WTC11 (cell line): ENCODE measurements around the gene CBFA2T3.

Experiments
- CREB1 ChIP-seq: sonication (generic); formaldehyde crosslinking; IDR thresholded peaks from 2 replicates; pipeline ENCODE4 v1.8.0; 2023; ENCODE audit warnings: mild to moderate bottlenecking, missing genetic modification reagents
- ESRRA ChIP-seq: sonication (generic); formaldehyde crosslinking; IDR thresholded peaks from 2 replicates; pipeline ENCODE4 v1.8.1; 2022; ENCODE audit warnings: mild to moderate bottlenecking, missing genetic modification reagents, borderline replicate concordance
- TP53 ChIP-seq: sonication (generic); formaldehyde crosslinking; IDR thresholded peaks from 2 replicates; pipeline ENCODE4 v1.8.1; 2023; ENCODE audit warnings: mild to moderate bottlenecking, missing genetic modification reagents
- TF ChIP-seq, protein P1 (sequence below): fragments of 200-600 bp; IDR thresholded peaks from 2 replicates; pipeline ENCODE4 v1.8.0; 2022; ENCODE audit warnings: antibody characterized with exemption
- TF ChIP-seq, protein P2 (sequence below): sonication (generic); formaldehyde crosslinking; IDR thresholded peaks from 2 replicates; pipeline ENCODE4 v1.8.1; 2022; ENCODE audit warnings: low read depth, mild to moderate bottlenecking, moderate library complexity, missing genetic modification reagents, borderline replicate concordance
- TF ChIP-seq, protein P3 (sequence below): sonication (generic); formaldehyde crosslinking; IDR thresholded peaks from 2 replicates; pipeline ENCODE4 v1.8.1; 2023; ENCODE audit warnings: mild to moderate bottlenecking, missing genetic modification reagents, borderline replicate concordance
- TF ChIP-seq, protein P4 (sequence below): sonication (generic); formaldehyde crosslinking; IDR thresholded peaks from 2 replicates; pipeline ENCODE4 v1.8.1; 2023; ENCODE audit warnings: mild to moderate bottlenecking, missing genetic modification reagents
- TF ChIP-seq, protein P5 (sequence below): sonication (generic); formaldehyde crosslinking; IDR thresholded peaks from 2 replicates; pipeline ENCODE4 v1.8.1; 2023; ENCODE audit warnings: mild to moderate bottlenecking, missing genetic modification reagents, moderate library complexity
- TF ChIP-seq, protein P6 (sequence below): sonication (generic); formaldehyde crosslinking; IDR thresholded peaks from 2 replicates; pipeline ENCODE4 v1.8.0; 2023; ENCODE audit warnings: mild to moderate bottlenecking, missing genetic modification reagents
- TF ChIP-seq, protein P7 (sequence below): sonication (generic); formaldehyde crosslinking; IDR thresholded peaks from 2 replicates; pipeline ENCODE4 v1.8.1; 2022; ENCODE audit warnings: low read depth, missing genetic modification reagents, borderline replicate concordance
- TF ChIP-seq, protein P8 (sequence below): sonication (generic); formaldehyde crosslinking; IDR thresholded peaks from 2 replicates; pipeline ENCODE4 v1.8.1; 2023; ENCODE audit warnings: mild to moderate bottlenecking, missing genetic modification reagents
- TF ChIP-seq, protein P9 (sequence below): fragments of 250-450 bp; sonication (Bioruptor Pico); IDR thresholded peaks from 2 replicates; pipeline ENCODE4 v1.9.0; 2021; ENCODE audit warnings: moderate library complexity, mild to moderate bottlenecking, inconsistent platforms, borderline replicate concordance

DNA sequence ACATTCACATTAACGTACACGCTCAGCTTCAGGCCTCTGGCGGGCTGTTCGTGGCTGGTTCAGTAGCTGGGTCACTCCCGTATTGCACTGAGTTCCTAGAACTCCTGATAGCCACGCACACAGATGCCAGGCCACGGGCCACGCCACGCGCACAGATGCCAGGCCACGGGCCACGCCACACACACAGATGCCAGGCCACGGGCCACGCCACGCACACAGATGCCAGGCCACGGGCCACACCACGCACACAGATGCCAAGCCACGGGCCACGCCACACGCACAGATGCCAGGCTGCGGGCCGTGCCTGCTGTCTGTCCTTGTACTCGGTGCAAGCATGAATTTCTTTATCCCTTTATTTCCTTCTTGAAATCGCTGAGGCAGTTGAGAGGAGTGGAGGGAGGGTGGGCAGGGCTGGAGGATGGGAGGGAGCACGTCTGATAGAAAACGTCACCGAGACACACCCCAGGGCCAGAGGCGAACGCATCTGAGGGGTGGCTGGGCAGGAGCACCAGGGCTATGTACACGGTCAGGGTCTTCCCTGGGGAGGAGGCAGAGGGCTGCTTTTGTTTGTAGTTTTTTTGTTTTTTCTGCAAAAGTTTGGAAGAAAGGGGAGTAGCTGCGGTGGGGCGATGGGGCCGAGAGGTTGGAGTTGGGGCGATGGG is 101.9 kb downstream of the CBFA2T3 start:
- TF ChIP-seq, protein P1, sequence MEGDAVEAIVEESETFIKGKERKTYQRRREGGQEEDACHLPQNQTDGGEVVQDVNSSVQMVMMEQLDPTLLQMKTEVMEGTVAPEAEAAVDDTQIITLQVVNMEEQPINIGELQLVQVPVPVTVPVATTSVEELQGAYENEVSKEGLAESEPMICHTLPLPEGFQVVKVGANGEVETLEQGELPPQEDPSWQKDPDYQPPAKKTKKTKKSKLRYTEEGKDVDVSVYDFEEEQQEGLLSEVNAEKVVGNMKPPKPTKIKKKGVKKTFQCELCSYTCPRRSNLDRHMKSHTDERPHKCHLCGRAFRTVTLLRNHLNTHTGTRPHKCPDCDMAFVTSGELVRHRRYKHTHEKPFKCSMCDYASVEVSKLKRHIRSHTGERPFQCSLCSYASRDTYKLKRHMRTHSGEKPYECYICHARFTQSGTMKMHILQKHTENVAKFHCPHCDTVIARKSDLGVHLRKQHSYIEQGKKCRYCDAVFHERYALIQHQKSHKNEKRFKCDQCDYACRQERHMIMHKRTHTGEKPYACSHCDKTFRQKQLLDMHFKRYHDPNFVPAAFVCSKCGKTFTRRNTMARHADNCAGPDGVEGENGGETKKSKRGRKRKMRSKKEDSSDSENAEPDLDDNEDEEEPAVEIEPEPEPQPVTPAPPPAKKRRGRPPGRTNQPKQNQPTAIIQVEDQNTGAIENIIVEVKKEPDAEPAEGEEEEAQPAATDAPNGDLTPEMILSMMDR = no peak
- TF ChIP-seq, protein P2, sequence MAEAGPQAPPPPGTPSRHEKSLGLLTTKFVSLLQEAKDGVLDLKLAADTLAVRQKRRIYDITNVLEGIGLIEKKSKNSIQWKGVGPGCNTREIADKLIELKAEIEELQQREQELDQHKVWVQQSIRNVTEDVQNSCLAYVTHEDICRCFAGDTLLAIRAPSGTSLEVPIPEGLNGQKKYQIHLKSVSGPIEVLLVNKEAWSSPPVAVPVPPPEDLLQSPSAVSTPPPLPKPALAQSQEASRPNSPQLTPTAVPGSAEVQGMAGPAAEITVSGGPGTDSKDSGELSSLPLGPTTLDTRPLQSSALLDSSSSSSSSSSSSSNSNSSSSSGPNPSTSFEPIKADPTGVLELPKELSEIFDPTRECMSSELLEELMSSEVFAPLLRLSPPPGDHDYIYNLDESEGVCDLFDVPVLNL (CRISPR knock-in tag) = no peak
- TF ChIP-seq ESRRA (CRISPR knock-in tag) (no peak), TP53 (no peak), CREB1 (no peak)
- TF ChIP-seq, protein P3, sequence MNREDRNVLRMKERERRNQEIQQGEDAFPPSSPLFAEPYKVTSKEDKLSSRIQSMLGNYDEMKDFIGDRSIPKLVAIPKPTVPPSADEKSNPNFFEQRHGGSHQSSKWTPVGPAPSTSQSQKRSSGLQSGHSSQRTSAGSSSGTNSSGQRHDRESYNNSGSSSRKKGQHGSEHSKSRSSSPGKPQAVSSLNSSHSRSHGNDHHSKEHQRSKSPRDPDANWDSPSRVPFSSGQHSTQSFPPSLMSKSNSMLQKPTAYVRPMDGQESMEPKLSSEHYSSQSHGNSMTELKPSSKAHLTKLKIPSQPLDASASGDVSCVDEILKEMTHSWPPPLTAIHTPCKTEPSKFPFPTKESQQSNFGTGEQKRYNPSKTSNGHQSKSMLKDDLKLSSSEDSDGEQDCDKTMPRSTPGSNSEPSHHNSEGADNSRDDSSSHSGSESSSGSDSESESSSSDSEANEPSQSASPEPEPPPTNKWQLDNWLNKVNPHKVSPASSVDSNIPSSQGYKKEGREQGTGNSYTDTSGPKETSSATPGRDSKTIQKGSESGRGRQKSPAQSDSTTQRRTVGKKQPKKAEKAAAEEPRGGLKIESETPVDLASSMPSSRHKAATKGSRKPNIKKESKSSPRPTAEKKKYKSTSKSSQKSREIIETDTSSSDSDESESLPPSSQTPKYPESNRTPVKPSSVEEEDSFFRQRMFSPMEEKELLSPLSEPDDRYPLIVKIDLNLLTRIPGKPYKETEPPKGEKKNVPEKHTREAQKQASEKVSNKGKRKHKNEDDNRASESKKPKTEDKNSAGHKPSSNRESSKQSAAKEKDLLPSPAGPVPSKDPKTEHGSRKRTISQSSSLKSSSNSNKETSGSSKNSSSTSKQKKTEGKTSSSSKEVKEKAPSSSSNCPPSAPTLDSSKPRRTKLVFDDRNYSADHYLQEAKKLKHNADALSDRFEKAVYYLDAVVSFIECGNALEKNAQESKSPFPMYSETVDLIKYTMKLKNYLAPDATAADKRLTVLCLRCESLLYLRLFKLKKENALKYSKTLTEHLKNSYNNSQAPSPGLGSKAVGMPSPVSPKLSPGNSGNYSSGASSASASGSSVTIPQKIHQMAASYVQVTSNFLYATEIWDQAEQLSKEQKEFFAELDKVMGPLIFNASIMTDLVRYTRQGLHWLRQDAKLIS (CRISPR knock-in tag) = no peak
- TF ChIP-seq, protein P4, sequence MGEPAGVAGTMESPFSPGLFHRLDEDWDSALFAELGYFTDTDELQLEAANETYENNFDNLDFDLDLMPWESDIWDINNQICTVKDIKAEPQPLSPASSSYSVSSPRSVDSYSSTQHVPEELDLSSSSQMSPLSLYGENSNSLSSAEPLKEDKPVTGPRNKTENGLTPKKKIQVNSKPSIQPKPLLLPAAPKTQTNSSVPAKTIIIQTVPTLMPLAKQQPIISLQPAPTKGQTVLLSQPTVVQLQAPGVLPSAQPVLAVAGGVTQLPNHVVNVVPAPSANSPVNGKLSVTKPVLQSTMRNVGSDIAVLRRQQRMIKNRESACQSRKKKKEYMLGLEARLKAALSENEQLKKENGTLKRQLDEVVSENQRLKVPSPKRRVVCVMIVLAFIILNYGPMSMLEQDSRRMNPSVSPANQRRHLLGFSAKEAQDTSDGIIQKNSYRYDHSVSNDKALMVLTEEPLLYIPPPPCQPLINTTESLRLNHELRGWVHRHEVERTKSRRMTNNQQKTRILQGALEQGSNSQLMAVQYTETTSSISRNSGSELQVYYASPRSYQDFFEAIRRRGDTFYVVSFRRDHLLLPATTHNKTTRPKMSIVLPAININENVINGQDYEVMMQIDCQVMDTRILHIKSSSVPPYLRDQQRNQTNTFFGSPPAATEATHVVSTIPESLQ = no peak
- TF ChIP-seq, protein P5, sequence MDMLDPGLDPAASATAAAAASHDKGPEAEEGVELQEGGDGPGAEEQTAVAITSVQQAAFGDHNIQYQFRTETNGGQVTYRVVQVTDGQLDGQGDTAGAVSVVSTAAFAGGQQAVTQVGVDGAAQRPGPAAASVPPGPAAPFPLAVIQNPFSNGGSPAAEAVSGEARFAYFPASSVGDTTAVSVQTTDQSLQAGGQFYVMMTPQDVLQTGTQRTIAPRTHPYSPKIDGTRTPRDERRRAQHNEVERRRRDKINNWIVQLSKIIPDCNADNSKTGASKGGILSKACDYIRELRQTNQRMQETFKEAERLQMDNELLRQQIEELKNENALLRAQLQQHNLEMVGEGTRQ (CRISPR knock-in tag) = no peak
- TF ChIP-seq, protein P6, sequence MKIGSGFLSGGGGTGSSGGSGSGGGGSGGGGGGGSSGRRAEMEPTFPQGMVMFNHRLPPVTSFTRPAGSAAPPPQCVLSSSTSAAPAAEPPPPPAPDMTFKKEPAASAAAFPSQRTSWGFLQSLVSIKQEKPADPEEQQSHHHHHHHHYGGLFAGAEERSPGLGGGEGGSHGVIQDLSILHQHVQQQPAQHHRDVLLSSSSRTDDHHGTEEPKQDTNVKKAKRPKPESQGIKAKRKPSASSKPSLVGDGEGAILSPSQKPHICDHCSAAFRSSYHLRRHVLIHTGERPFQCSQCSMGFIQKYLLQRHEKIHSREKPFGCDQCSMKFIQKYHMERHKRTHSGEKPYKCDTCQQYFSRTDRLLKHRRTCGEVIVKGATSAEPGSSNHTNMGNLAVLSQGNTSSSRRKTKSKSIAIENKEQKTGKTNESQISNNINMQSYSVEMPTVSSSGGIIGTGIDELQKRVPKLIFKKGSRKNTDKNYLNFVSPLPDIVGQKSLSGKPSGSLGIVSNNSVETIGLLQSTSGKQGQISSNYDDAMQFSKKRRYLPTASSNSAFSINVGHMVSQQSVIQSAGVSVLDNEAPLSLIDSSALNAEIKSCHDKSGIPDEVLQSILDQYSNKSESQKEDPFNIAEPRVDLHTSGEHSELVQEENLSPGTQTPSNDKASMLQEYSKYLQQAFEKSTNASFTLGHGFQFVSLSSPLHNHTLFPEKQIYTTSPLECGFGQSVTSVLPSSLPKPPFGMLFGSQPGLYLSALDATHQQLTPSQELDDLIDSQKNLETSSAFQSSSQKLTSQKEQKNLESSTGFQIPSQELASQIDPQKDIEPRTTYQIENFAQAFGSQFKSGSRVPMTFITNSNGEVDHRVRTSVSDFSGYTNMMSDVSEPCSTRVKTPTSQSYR = no peak
- TF ChIP-seq, protein P7, sequence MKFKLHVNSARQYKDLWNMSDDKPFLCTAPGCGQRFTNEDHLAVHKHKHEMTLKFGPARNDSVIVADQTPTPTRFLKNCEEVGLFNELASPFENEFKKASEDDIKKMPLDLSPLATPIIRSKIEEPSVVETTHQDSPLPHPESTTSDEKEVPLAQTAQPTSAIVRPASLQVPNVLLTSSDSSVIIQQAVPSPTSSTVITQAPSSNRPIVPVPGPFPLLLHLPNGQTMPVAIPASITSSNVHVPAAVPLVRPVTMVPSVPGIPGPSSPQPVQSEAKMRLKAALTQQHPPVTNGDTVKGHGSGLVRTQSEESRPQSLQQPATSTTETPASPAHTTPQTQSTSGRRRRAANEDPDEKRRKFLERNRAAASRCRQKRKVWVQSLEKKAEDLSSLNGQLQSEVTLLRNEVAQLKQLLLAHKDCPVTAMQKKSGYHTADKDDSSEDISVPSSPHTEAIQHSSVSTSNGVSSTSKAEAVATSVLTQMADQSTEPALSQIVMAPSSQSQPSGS = no peak
- TF ChIP-seq, protein P8, sequence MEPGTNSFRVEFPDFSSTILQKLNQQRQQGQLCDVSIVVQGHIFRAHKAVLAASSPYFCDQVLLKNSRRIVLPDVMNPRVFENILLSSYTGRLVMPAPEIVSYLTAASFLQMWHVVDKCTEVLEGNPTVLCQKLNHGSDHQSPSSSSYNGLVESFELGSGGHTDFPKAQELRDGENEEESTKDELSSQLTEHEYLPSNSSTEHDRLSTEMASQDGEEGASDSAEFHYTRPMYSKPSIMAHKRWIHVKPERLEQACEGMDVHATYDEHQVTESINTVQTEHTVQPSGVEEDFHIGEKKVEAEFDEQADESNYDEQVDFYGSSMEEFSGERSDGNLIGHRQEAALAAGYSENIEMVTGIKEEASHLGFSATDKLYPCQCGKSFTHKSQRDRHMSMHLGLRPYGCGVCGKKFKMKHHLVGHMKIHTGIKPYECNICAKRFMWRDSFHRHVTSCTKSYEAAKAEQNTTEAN (CRISPR knock-in tag) = no peak
- TF ChIP-seq, protein P9, sequence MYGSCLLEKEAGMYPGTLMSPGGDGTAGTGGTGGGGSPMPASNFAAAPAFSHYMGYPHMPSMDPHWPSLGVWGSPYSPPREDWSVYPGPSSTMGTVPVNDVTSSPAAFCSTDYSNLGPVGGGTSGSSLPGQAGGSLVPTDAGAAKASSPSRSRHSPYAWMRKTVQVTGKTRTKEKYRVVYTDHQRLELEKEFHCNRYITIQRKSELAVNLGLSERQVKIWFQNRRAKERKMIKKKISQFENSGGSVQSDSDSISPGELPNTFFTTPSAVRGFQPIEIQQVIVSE (CRISPR knock-in tag) = no peak
